ENCODE results near the gene TPCN2.
A peak's percentile ranks its signal among the peaks of the same experiment; 100 is the strongest.

Gene TPCN2

DNA sequence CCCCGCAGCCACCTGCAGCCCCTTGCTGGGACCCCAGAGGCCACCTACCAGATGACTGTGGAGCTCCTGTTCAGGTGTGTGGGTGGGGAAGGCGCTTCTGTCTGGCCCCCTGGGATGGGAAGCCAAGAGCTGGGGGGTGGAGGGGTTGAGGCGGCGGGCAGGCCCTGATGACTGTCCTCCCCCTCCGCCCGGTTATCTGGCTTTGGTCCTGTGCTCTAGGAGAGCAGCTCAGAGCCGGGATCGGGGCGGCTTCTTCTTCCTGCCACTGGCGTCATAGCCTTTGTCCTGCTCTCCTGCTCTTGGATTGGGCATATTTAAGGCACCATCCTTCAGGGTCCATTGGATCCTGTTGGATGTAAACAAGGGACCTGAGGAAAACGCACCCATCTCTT lies 38.4 kb downstream of the TPCN2 start:
- no peak for FAIRE-seq
- TF ChIP-seq, protein P1, sequence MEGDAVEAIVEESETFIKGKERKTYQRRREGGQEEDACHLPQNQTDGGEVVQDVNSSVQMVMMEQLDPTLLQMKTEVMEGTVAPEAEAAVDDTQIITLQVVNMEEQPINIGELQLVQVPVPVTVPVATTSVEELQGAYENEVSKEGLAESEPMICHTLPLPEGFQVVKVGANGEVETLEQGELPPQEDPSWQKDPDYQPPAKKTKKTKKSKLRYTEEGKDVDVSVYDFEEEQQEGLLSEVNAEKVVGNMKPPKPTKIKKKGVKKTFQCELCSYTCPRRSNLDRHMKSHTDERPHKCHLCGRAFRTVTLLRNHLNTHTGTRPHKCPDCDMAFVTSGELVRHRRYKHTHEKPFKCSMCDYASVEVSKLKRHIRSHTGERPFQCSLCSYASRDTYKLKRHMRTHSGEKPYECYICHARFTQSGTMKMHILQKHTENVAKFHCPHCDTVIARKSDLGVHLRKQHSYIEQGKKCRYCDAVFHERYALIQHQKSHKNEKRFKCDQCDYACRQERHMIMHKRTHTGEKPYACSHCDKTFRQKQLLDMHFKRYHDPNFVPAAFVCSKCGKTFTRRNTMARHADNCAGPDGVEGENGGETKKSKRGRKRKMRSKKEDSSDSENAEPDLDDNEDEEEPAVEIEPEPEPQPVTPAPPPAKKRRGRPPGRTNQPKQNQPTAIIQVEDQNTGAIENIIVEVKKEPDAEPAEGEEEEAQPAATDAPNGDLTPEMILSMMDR (IDR thresholded peaks at IDR 0.05; ENCODE audit: insufficient read depth, missing control alignments): no peak

DNA sequence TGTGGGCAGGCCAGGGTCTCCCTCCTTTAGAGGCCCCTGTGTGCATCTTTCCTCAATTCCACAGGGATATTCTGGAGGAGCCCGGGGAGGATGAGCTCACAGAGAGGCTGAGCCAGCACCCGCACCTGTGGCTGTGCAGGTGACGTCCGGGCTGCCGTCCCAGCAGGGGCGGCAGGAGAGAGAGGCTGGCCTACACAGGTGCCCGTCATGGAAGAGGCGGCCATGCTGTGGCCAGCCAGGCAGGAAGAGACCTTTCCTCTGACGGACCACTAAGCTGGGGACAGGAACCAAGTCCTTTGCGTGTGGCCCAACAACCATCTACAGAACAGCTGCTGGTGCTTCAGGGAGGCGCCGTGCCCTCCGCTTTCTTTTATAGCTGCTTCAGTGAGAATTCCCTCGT lies 39.1 kb downstream of the TPCN2 start:
- DNase-seq (ENCODE audit: insufficient read length, low spot score): no peak
- FAIRE-seq: no peak
- TF ChIP-seq, protein P1 (IDR thresholded peaks at IDR 0.05; ENCODE audit: insufficient read depth, missing control alignments): no peak

More for the DNA sequence above, 38.4 kb downstream of the TPCN2 start:
- DNase-seq (ENCODE audit: insufficient read length, low spot score): no peak

DNA sequence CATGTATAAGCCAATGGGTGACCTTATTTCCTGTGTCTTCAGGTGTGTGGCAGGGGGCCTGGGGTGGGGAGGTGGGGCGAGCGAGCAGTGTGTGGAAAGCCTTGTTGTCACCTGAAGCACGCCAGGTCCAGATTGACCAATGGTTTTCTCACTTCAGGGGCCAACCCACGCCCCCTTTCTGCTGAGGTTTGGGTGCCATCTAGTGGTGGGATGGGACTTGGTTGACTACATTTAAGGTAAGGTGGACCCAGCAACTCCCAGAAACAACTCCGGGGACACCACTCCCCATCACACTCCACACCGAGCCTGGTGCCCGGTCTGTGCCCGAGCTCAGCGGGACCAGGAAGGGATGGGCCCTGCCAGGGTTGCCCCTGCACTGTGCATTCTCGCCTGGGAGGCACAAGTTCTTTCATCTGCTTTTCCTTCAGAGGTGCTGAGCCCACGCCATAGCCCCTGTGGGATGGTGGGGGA lies 40.0 kb downstream of the TPCN2 start:
- DNase-seq (ENCODE audit: insufficient read length, low spot score): peak; percentile 93
- FAIRE-seq: no peak
- TF ChIP-seq, protein P1 (IDR thresholded peaks at IDR 0.05; ENCODE audit: insufficient read depth, missing control alignments): peak; percentile 64

DNA sequence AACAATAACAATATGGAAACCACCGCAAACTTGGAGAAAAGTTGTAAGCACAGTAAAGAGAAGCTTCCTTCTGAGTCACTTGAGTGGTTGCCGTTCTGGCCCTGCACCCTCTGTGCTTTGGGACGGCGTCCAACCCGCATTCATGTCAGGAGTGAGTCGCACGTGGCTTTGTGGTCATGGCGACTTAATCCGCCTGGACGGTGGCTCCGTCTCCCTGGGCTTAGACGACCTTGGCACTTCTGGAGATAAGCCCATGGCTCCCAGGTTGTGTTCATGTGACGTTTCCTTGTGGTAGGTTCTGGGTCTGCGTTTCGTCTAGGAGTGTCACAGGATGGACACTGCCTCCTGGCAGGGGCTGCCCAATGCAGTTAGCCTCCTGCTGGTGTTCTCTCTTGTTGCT lies 40.5 kb downstream of the TPCN2 start:
- TF ChIP-seq, protein P1 (IDR thresholded peaks at IDR 0.05; ENCODE audit: insufficient read depth, missing control alignments): no peak
- no peak for FAIRE-seq
- no peak for DNase-seq (ENCODE audit: insufficient read length, low spot score)

DNA sequence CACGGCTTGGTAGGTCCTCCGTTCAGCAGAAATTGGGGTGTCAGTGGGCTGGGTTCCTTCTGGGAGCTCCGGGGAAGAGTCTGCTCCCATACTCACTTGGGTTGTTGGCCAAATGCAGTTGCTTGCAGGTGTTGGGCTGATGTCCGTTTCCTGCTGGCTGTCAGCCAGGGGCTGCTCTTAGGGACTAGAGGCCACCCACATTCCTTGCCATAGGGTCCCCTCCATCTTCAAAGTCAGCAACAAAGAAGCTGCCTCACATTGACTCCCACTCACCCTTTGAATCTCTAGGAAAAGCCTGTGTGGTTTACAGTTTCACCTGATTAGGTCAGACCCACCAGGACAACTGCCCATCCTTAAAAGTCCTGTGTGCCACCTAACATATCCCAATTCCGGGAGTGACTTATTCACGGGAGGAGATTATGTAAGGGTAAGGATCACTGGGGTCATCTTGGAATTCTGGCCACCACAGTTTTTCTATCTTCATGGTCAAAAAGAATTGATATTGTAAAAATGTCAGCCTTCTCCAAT lies 43.0 kb downstream of the TPCN2 start:
- TF ChIP-seq, protein P1 (IDR thresholded peaks at IDR 0.05; ENCODE audit: insufficient read depth, missing control alignments): no peak
- FAIRE-seq: no peak
- no peak for DNase-seq (ENCODE audit: insufficient read length, low spot score)

DNA sequence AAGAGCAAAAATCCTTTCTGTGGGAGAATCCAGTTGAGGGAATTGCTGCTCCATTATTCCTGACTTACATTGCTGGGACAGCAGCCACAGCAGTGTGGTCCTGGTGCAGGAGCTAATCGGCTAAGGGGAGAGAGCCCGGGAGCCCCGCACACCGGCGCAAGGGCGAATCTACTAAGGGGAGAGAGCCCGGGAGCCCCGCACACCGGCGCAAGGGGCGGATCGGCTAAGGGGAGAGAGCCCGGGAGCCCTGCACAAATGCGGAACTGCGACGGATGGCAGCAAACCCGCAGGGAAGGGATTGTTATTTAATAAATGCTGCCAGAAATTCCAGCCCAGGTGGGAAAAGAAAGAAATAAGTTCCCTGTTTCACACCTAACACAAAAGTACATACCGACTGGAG lies 43.5 kb downstream of the TPCN2 start:
- FAIRE-seq (no peak), DNase-seq (ENCODE audit: insufficient read length, low spot score) (no peak)
- TF ChIP-seq, protein P1 (IDR thresholded peaks at IDR 0.05; ENCODE audit: insufficient read depth, missing control alignments): no peak

DNA sequence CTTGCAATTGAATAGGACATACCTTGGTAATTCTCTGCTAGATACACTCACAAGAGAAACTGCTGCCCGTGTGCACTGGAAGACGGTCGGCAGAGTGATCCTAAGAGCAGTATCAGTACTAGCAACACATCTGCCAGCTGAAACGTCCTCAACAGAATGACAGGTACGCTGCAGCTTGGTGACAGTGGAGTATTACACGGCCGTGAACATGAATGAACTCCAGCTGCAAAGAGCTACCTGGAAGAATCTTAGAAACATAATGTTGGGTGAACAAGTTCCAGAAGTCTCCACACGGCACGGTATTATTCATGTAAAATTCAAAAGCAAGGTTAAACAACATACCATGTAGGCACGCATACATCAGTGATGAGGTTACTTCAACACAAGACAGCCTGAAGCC lies 44.4 kb downstream of the TPCN2 start:
- no peak for FAIRE-seq
- TF ChIP-seq, protein P1 (IDR thresholded peaks at IDR 0.05; ENCODE audit: insufficient read depth, missing control alignments): no peak
- no peak for DNase-seq (ENCODE audit: insufficient read length, low spot score)
